Choroid plexus epithelial cell (primary cell): Measurements from ENCODE around the gene GATA1.

Source experiments
- DNase-seq: peaks from one replicate; pipeline ENCODE4 v3.0.0-alpha.2; 2010; ENCODE audit warnings: low read depth
- H3K4me3 ChIP-seq: 2 replicates; pipeline ENCODE4 v1.5.1; 2011; ENCODE audit warnings: low read depth, mild to moderate bottlenecking, control low read depth, low read length, moderate library complexity
- CTCF ChIP-seq: conservative IDR thresholded peaks from 2 replicates; pipeline ENCODE4 v1.5.1; 2011; ENCODE audit warnings: low read depth, mild to moderate bottlenecking, control low read depth, inconsistent platforms, low read length, moderate library complexity

The GATA1 gene

GRCh38 chrX:48823053-48823452, 36.7 kb downstream of the GATA1 start:
- no peak for TF ChIP-seq CTCF
- no peak for DNase-seq
- H3K4me3 ChIP-seq: no peak overlapping the region

- no peak for TF ChIP-seq CTCF
- no peak overlapping the region for H3K4me3 ChIP-seq
- DNase-seq: no peak
These were observed 37.7 kb downstream of the GATA1 start for GRCh38 chrX:48824066-48824465.

GRCh38 chrX:48826135-48826875, 39.9 kb downstream of the GATA1 start, which contains the start of gene ERAS:
Gene ERAS, plus strand, starts transcription at chrX:48826513. Its CDS starts 2,611 bp downstream, at chrX:48829124.
- TF ChIP-seq CTCF: no peak
- no peak within 1 kb of the TSS for H3K4me3 ChIP-seq
- DNase-seq: no peak

DNA sequence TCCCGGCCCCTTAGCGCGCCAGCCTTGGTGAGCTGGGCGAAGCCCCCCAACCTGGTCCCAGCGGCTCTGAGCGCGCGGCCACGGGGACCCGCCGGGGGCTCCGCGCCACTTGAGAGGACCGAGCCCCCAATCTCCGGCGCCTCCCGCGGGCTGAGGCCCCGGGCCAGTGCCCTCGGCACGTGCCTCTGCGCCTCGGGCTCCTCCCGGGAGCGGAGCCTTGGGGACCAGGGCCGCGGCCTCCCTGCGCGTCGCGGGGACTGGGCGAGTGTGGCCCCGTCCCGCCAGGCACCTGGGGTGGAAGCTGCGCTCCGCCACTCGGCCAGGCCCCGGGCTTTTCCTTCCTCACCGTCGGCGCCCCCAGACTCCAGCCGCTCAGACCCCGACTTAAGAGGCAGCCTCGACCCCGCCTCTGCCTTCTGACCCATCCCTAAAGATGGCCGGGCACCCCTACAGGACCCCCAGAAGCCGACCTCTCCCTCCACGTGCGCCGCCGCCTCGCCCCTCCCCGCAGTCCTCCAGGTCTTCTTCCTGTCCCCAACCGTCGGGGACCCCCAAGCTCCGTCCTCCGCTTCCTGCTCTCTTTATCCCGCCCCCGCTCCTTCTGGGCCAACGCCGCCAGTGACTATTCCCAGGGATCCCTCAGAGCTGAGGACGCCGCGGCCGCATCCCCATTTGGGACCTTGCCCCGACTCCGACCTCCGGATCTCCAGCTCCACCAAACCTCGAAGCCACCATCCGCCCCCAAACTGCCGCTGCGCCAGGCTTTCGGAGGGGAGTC, 40.7 kb downstream of the GATA1 start:
- DNase-seq: no peak
- H3K4me3 ChIP-seq: no peak overlapping the region
- TF ChIP-seq CTCF: no peak

- no peak overlapping the region for H3K4me3 ChIP-seq
- TF ChIP-seq CTCF: no peak
- no peak for DNase-seq
These were observed 41.2 kb downstream of the GATA1 start for GRCh38 chrX:48827654-48827968.

- no peak for DNase-seq
- TF ChIP-seq CTCF: no peak
- no peak overlapping the region for H3K4me3 ChIP-seq
These were observed 42.8 kb downstream of the GATA1 start for GRCh38 chrX:48829016-48829735.
